ENCODE results near the gene KLF9. TPM values are rescaled to one million over a fixed set of nuclear protein-coding genes. Genes with fewer than 3 reads are reported as not detected.

KLF9 gene
- total RNA-seq = 100 to 1,000 TPM in 2 of 4 donors, 10 to 100 TPM in 2; 71.5 to 198 (median 104) TPM

DNA sequence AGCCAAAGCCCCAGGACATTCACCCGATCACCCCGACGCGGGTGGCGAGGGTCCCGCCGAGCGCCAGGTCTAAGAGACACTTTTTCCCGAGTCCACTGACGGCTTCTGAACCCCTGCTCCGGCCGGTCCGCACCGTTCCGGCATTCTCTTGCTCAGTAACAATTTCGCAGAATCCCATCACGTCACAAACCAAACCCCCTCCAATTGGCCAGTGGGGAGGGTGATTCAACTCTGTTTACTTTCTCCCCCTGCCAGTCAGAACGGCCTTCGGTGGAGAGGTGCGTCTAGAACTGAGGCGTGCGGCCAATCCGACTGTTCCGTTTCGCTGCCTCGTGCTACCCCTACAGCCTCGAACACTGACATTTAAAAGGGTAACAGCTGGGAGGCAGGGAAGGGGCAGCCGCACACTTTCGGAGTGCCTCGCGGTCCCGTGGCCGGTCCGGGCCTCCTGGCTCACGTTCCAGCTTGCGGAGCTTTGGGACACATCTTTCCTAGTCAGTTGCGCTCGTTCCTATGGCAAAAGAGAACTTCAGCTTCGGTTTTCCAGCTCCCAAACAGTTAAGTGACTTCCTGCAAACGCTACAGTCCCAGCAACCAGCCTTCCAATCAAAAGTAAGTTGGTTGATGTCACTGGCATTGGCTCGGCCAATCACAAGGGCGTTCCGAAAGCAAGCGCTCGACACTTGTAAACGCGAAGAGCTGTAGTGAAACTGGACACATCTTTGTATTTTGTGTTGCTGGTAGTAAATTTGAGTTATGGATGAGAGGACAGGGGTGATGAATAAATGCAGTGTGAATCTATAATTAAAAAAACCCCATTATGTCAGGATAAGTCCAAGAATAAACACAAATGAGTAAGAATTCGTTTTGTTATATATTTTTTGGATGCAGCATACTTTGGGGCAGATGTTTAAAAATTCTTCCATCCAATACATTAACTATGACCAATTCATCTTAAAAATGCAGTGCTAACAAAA is at the start of gene KLF9:
Gene KLF9, minus strand, starts transcription at position 859 of the 977 bp plus-strand sequence. CDS start 1,294 bp downstream, outside the sequence.
- WGBS, 2 donors = 1% methylated on average over 46 to 48 of the region's 48 CpGs
- TF ChIP-seq, protein P1, sequence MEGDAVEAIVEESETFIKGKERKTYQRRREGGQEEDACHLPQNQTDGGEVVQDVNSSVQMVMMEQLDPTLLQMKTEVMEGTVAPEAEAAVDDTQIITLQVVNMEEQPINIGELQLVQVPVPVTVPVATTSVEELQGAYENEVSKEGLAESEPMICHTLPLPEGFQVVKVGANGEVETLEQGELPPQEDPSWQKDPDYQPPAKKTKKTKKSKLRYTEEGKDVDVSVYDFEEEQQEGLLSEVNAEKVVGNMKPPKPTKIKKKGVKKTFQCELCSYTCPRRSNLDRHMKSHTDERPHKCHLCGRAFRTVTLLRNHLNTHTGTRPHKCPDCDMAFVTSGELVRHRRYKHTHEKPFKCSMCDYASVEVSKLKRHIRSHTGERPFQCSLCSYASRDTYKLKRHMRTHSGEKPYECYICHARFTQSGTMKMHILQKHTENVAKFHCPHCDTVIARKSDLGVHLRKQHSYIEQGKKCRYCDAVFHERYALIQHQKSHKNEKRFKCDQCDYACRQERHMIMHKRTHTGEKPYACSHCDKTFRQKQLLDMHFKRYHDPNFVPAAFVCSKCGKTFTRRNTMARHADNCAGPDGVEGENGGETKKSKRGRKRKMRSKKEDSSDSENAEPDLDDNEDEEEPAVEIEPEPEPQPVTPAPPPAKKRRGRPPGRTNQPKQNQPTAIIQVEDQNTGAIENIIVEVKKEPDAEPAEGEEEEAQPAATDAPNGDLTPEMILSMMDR (IDR thresholded peaks at IDR 0.05) = peak in 1 of 3 donors; percentile 3
- peak in 1 of 2 donors; percentile 72 for TF ChIP-seq POLR2A (IDR thresholded peaks at IDR 0.05)
- peak within 1 kb of the TSS; percentile 99 for H3K4me3 ChIP-seq (ENCODE audit: low read depth, poor library complexity, severe bottlenecking)
- intact Hi-C loops (cut with DNase I; ENCODE audit: low total_unique reads) = no loop called here
- peak; percentile 97 to 99 for DNase-seq (ENCODE audit: low spot score in 2 of 2)

DNA sequence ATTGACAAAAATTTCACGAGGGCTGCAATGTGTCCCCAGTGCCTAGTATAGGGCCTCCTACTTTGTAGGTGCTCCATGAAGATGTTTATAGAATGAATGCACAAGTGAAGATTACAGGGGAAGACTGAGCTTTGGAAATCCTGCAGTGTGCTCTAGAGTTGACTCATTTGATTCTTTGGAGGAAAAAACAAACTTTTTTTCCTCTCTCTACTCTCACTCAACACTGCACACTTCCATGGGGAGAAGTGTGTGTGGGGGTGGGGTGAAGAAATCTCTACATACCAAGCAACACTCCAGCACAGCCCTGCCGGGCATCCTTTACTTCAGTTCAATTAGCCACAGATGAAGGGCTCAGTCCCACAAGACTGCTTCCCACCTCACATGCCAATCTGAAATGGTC is 49.4 kb upstream of the KLF9 start:
- TF ChIP-seq POLR2A (IDR thresholded peaks at IDR 0.05) = no peak
- TF ChIP-seq, protein P1 (IDR thresholded peaks at IDR 0.05) = no peak
- WGBS, 2 donors = 93% methylated on average over 2 of the region's 2 CpGs
- H3K4me3 ChIP-seq (ENCODE audit: low read depth, poor library complexity, severe bottlenecking) = no peak overlapping the region
- intact Hi-C loops (cut with DNase I; ENCODE audit: low total_unique reads) = no loop called here
- DNase-seq (ENCODE audit: low spot score in 2 of 2) = no peak

DNA sequence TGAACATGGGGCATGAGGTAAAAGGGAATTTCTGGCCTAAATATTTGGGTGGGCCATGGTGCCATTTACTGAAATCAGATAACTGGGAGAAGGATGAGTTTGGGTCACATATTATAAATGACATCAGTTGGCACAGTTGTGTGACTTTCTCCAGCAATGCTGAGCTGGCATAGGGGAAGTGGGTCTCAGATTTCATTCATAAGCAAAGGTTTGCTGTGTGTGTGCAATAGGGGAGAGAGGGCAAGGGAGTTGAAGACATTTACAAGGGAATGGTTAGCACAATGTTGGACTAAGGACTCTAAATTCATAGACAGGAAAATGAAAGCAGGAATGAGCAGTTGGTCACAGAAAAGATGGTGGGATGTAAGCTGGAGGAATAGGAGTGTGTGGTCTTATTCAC is 47.8 kb upstream of the KLF9 start:
- TF ChIP-seq, protein P1 (IDR thresholded peaks at IDR 0.05) = no peak
- no peak for TF ChIP-seq POLR2A (IDR thresholded peaks at IDR 0.05)
- intact Hi-C loops (cut with DNase I; ENCODE audit: low total_unique reads) = no loop called here
- no peak overlapping the region for H3K4me3 ChIP-seq (ENCODE audit: low read depth, poor library complexity, severe bottlenecking)
- no peak for DNase-seq (ENCODE audit: low spot score in 2 of 2)

DNA sequence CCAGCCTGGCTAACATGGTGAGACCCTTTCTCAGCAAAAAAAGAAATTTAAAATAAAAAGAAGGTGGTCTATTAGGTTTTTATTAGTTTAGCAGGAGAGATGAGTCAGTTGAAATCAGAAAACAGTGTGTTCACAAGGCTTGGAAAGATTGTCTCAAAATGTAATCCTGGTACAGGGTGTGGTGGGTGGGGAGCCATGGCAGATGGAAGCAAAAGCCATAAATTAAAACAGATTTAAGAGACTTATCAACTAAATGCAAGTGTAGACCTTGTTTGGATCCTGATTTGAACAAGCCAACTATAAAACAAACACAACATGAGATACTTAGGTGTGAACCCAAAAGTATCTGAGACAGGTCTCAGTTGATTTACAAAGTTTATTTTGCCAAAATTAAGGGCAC is 42.8 kb upstream of the KLF9 start:
- TF ChIP-seq, protein P1 (IDR thresholded peaks at IDR 0.05) = no peak
- TF ChIP-seq POLR2A (IDR thresholded peaks at IDR 0.05) = no peak
- no peak overlapping the region for H3K4me3 ChIP-seq (ENCODE audit: low read depth, poor library complexity, severe bottlenecking)
- DNase-seq (ENCODE audit: low spot score in 2 of 2) = no peak
- intact Hi-C loops (cut with DNase I; ENCODE audit: low total_unique reads) = no loop called here

DNA sequence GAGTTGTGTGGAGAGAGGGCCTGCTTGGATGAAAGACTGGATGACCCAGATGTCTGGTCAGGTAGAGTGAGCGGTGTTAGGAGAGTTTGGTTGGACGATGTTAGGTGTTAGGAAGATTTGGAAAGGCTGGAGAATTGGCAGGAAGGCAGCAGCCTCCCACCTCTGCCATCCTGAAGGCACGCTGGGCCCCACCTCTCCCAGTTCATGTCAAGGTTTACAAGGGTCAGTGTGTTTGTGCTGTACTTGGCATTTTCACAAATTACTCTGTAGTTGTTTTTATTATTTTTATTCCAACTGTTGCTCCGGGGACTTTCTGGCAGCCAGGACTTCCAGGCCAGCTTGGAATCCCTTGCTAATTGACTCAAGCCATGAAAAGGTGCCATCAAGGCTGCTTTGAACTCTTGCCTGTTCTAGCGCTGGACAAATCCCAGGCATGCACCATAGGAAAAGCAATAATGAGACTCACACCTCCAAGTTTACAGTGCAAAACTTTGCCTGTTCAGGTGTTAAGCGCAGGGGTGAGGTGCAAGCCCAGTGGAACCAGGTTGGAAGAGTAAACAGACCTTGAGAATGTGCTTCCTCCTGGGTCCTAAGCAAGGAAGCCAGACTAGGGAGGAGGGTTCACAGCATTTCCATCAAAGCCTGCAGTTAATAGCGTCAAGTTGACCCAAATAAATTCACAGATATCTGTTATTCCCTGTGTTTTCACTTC is 41.7 kb upstream of the KLF9 start:
- H3K4me3 ChIP-seq (ENCODE audit: low read depth, poor library complexity, severe bottlenecking) = no peak overlapping the region
- 57 to 71% methylated on average over 7 of the region's 7 CpGs for WGBS, 2 donors
- no peak for TF ChIP-seq POLR2A (IDR thresholded peaks at IDR 0.05)
- TF ChIP-seq, protein P1 (IDR thresholded peaks at IDR 0.05) = no peak
- DNase-seq (ENCODE audit: low spot score in 2 of 2) = no peak
- intact Hi-C loops (cut with DNase I; ENCODE audit: low total_unique reads) = no loop called here

Measured in lower leg skin (tissue), 4 donors.